Temporal lobe (tissue), 1 donor: ENCODE data around the gene ASCL4. TPM values are rescaled to one million over a fixed set of nuclear protein-coding genes. Genes with fewer than 3 reads are reported as not detected.

ENCODE experiments used
- total RNA-seq: library from RNA; depleted of rRNA; stranded (reverse); fragments of >200 nt; gene quantifications from one replicate; pipeline ENCODE4 v1.2.3, GENCODE V29; 2014

The ASCL4 gene
- total RNA-seq, 1 donor from 2014 or later = not detected

Other genes with a start within 250 kb of the ASCL4 start
- 62.7 TPM for gene PWP1, start 88.9 kb upstream of the ASCL4 start, total RNA-seq
- gene PRDM4, start 13.6 kb upstream of the ASCL4 start, total RNA-seq = 19.2 TPM